Erythroblast (primary cell): ENCODE data around the gene KLHDC8B.
"Not testable (repeated sequence)": the region's sequence is repeated elsewhere in the genome, so short reads cannot be mapped to it uniquely, and the experiment has no call there.

ENCODE experiments used
- GATA1 ChIP-seq: IDR thresholded peaks from 2 replicates; pipeline ENCODE4 v1.6.1; 2011; ENCODE audit warnings: low read depth, mild to moderate bottlenecking, control low read depth, low read length, moderate library complexity
- POLR2A ChIP-seq: IDR thresholded peaks from 2 replicates; pipeline ENCODE4 v1.6.1; 2011; ENCODE audit warnings: mild to moderate bottlenecking, low read length

GRCh38 chr3:49220985-49221563 lies 49.7 kb downstream of the KLHDC8B start:
- not testable (repeated sequence) for TF ChIP-seq POLR2A, GATA1
